Measurements from ENCODE around the gene SH3D21. TPM values are rescaled to one million over a fixed set of nuclear protein-coding genes. Genes with fewer than 3 reads are reported as not detected.

SH3D21 gene
- total RNA-seq, 2 donors from 2014 or later, result 14.7 to 15.5 TPM

DNA sequence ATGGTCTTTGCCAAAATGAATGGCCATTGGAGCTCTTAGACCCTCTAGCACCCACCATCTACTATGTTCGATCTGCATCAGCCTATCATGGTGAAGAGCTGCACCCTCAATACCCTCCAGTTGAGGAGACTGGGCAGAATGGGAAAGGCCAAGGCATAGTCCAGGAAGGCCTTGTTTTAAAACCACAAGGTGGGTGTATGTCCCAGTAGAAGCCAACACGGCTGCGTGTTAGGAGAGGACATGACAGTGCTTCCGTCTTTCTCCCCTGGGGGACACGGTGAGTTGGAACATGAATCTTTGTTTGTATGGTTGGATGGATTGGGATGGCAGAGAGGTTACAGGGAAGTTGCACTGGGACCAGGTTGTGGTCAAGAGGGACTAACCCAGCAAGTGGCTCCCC is 18.6 kb upstream of the SH3D21 start:
- Mint-ChIP-seq H3K27me3 (ENCODE audit: insufficient read depth) (no peaks in the 10 kb centered on the region), H3K4me3 (no peak overlapping the region), H3K9me3 (no peaks in the 10 kb centered on the region), H3K36me3 (ENCODE audit: low read depth) (peaks cover 74% of the 10 kb centered on the region), H3K27ac (no peak overlapping the region), H3K4me1 (peaks cover 1% of the 10 kb centered on the region)
- TF ChIP-seq, protein P1, sequence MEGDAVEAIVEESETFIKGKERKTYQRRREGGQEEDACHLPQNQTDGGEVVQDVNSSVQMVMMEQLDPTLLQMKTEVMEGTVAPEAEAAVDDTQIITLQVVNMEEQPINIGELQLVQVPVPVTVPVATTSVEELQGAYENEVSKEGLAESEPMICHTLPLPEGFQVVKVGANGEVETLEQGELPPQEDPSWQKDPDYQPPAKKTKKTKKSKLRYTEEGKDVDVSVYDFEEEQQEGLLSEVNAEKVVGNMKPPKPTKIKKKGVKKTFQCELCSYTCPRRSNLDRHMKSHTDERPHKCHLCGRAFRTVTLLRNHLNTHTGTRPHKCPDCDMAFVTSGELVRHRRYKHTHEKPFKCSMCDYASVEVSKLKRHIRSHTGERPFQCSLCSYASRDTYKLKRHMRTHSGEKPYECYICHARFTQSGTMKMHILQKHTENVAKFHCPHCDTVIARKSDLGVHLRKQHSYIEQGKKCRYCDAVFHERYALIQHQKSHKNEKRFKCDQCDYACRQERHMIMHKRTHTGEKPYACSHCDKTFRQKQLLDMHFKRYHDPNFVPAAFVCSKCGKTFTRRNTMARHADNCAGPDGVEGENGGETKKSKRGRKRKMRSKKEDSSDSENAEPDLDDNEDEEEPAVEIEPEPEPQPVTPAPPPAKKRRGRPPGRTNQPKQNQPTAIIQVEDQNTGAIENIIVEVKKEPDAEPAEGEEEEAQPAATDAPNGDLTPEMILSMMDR (conservative IDR thresholded peaks at IDR 0.05), result no peak
- no peaks in the 10 kb centered on the region for H3K9me3 ChIP-seq (ENCODE audit: control insufficient read depth, low read length)
- H3K4me3 ChIP-seq (ENCODE audit: low read length), result no peak overlapping the region
- H3K27me3 ChIP-seq (ENCODE audit: control insufficient read depth, insufficient read depth, low read length, poor library complexity, severe bottlenecking), result no peaks in the 10 kb centered on the region
- H3K4me1 ChIP-seq (ENCODE audit: control insufficient read depth, insufficient read depth, low read length), result peaks cover 2% of the 10 kb centered on the region
- no peak overlapping the region for H3K9ac ChIP-seq (ENCODE audit: extremely low read depth, low read length, poor library complexity, severe bottlenecking)
- 94 to 100% methylated on average over 3 to 5 of the region's 5 CpGs for WGBS, 2 experiments (ENCODE audit: insufficient coverage in 1 of 2, insufficient read length in 1 of 2)
- no peak overlapping the region for H3K27ac ChIP-seq (ENCODE audit: low read depth, low read length)
- DNase-seq, result no peak
- peaks cover 87% of the 10 kb centered on the region for H3K36me3 ChIP-seq (ENCODE audit: control insufficient read depth, insufficient read depth, low read length)

DNA sequence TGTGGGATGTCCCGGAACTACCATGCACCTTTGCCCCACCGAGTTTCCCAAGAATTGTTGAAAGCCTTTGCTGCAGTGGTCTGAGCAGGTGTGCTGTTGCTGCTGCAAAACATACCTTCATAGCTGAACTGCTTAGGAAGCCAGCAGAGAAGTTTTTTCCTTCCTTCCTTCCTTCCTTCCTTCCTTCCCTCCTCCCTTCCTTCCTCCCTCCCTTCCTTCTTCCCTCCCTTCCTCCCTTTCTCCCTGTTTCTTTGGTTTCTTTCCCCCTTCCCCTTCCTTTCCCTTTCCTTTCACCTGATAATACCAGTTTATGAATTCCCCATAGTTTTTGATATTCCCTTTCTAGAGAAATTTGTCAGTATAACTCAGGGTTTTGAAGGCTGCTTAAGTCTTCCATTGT is 10.8 kb upstream of the SH3D21 start:
- H3K36me3 ChIP-seq (ENCODE audit: control insufficient read depth, insufficient read depth, low read length), result peaks cover 88% of the 10 kb centered on the region
- WGBS, 2 experiments (ENCODE audit: insufficient coverage in 1 of 2, insufficient read length in 1 of 2), result 94 to 97% methylated on average over 2 of the region's 2 CpGs
- H3K27ac ChIP-seq (ENCODE audit: low read depth, low read length), result no peak overlapping the region
- Mint-ChIP-seq H3K27ac (peak overlapping the region; percentile 66), H3K9me3 (no peaks in the 10 kb centered on the region), H3K27me3 (ENCODE audit: insufficient read depth) (no peaks in the 10 kb centered on the region), H3K4me1 (no peaks in the 10 kb centered on the region), H3K36me3 (ENCODE audit: low read depth) (peaks cover 84% of the 10 kb centered on the region), H3K4me3 (no peak overlapping the region)
- no peaks in the 10 kb centered on the region for H3K27me3 ChIP-seq (ENCODE audit: control insufficient read depth, insufficient read depth, low read length, poor library complexity, severe bottlenecking)
- no peaks in the 10 kb centered on the region for H3K9me3 ChIP-seq (ENCODE audit: control insufficient read depth, low read length)
- H3K9ac ChIP-seq (ENCODE audit: extremely low read depth, low read length, poor library complexity, severe bottlenecking), result no peak overlapping the region
- no peak overlapping the region for H3K4me3 ChIP-seq (ENCODE audit: low read length)
- no peaks in the 10 kb centered on the region for H3K4me1 ChIP-seq (ENCODE audit: control insufficient read depth, insufficient read depth, low read length)
- TF ChIP-seq, protein P1 (conservative IDR thresholded peaks at IDR 0.05), result no peak
- no peak for DNase-seq

DNA sequence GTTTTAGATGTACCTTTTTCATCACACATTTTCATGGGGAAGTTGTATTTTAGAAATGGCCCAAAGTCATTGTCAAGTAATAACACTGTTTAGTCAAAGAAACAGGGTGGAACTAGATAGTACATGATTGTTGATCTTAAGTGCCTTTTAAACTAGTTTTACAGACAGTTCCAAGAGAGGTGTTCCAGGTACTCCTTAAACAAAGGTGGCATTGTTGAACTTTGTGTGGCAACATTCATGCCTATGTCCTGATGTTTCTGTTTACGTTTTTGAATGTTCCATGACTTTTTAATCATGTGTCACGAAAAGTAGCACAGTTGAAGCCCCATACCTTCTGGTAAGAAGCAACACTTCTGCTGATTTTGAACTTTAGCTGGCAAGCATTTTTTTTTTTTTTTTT is 9.1 kb upstream of the SH3D21 start:
- TF ChIP-seq, protein P1 (conservative IDR thresholded peaks at IDR 0.05), result no peak
- H3K36me3 ChIP-seq (ENCODE audit: control insufficient read depth, insufficient read depth, low read length), result peaks cover 88% of the 10 kb centered on the region
- no peak overlapping the region for H3K27ac ChIP-seq (ENCODE audit: low read depth, low read length)
- H3K4me1 Mint-ChIP-seq, result peaks cover 10% of the 10 kb centered on the region
- no peaks in the 10 kb centered on the region for H3K27me3 ChIP-seq (ENCODE audit: control insufficient read depth, insufficient read depth, low read length, poor library complexity, severe bottlenecking)
- no peaks in the 10 kb centered on the region for H3K9me3 ChIP-seq (ENCODE audit: control insufficient read depth, low read length)
- peaks cover 85% of the 10 kb centered on the region for H3K36me3 Mint-ChIP-seq (ENCODE audit: low read depth)
- H3K9me3 Mint-ChIP-seq, result no peaks in the 10 kb centered on the region
- DNase-seq, result no peak
- no peaks in the 10 kb centered on the region for H3K27me3 Mint-ChIP-seq (ENCODE audit: insufficient read depth)
- no peak overlapping the region for H3K9ac ChIP-seq (ENCODE audit: extremely low read depth, low read length, poor library complexity, severe bottlenecking)
- no peak overlapping the region for H3K27ac Mint-ChIP-seq
- no peak overlapping the region for H3K4me3 ChIP-seq (ENCODE audit: low read length)
- 87 to 91% methylated on average over 2 of the region's 2 CpGs for WGBS, 2 experiments (ENCODE audit: insufficient coverage in 1 of 2, insufficient read length in 1 of 2)
- H3K4me3 Mint-ChIP-seq, result no peak overlapping the region
- H3K4me1 ChIP-seq (ENCODE audit: control insufficient read depth, insufficient read depth, low read length), result peaks cover 13% of the 10 kb centered on the region
